ENCODE measurements around the gene MSH3. TPM values are rescaled to one million over a fixed set of nuclear protein-coding genes. Genes with fewer than 3 reads are reported as not detected.

MSH3 gene
- polyA plus RNA-seq, 1 of the 3 experiments (the other 2 are of a cell fraction), result 3.5 TPM

- ChIA-PET CTCF (no interaction called here), POLR2A (no interaction called here)
- Histone ChIP-seq H3K9me3 (no peaks in the 10 kb centered on the region), H3K4me3 (ENCODE audit: low read depth in 2 of 2, low read length in 1 of 2) (no peak overlapping the region), H3K9me2 (no peaks in the 10 kb centered on the region), H3K4me2 (no peak overlapping the region), H3K27me3 (ENCODE audit: insufficient read depth) (no peaks in the 10 kb centered on the region), H4K20me1 (ENCODE audit: insufficient read depth) (no peaks in the 10 kb centered on the region), H3K9ac (no peak overlapping the region), H3K79me2 (ENCODE audit: insufficient read depth) (no peaks in the 10 kb centered on the region), H3K4me1 (ENCODE audit: control insufficient read depth in 1 of 2, insufficient read depth in 2 of 2, low read depth in 1 of 2, low read length in 1 of 2) (no peaks in the 10 kb centered on the region), H3K36me3 (replicated peaks in 1 of 2; ENCODE audit: control insufficient read depth in 1 of 2, insufficient read depth in 2 of 2, low read length in 1 of 2) (peaks cover 37 to 48% of the 10 kb centered on the region in 2 experiments), H2AFZ (ENCODE audit: low read depth) (no peak overlapping the region), H3K27ac (ENCODE audit: low read depth in 2 of 2, low read length in 1 of 2) (no peak overlapping the region), H3F3A (replicated peaks; ENCODE audit: insufficient read depth) (no peaks in the 10 kb centered on the region)
- no peak for TF ChIP-seq CTCF (IDR thresholded peaks at IDR 0.05)
- no peak for TF ChIP-seq USF1 (IDR thresholded peaks at IDR 0.05; ENCODE audit: borderline replicate concordance, low read depth)
- no peak for TF ChIP-seq SIN3A (IDR thresholded peaks at IDR 0.05; ENCODE audit: borderline replicate concordance, low read depth, low read length)
- no peak for TF ChIP-seq MXI1 (IDR thresholded peaks at IDR 0.05; ENCODE audit: low read depth, low read length)
- TF ChIP-seq RXRA (IDR thresholded peaks at IDR 0.05; ENCODE audit: borderline replicate concordance, low read depth), result no peak
- TF ChIP-seq EP300 (IDR thresholded peaks at IDR 0.05; ENCODE audit: borderline replicate concordance in 1 of 2, low read depth in 1 of 2, low read length in 1 of 2), result no peak
- no peak for TF ChIP-seq CHD2 (IDR thresholded peaks at IDR 0.05; ENCODE audit: low read length, partially characterized antibody)
- no peak for TF ChIP-seq MAX (IDR thresholded peaks at IDR 0.05; ENCODE audit: low read depth)
- no peak for TF ChIP-seq GABPA (IDR thresholded peaks at IDR 0.05; ENCODE audit: low read depth)
- no peak for TF ChIP-seq RCOR1 (IDR thresholded peaks at IDR 0.05; ENCODE audit: low read length)
- TF ChIP-seq PBX3 (IDR thresholded peaks at IDR 0.05), result no peak
- TF ChIP-seq FOXM1 (IDR thresholded peaks at IDR 0.05; ENCODE audit: low read depth), result no peak
- no peak for TF ChIP-seq TCF12 (IDR thresholded peaks at IDR 0.05)
- no peak for TF ChIP-seq FOSL2 (IDR thresholded peaks at IDR 0.05; ENCODE audit: borderline replicate concordance, low read depth)
- TF ChIP-seq MEF2A (IDR thresholded peaks at IDR 0.05; ENCODE audit: borderline replicate concordance, low read depth), result no peak
- TF ChIP-seq ELF1 (IDR thresholded peaks at IDR 0.05), result no peak
- TF ChIP-seq GATA2 (CRISPR knock-in tag; IDR thresholded peaks at IDR 0.05), result no peak
- no peak for TF ChIP-seq RAD21 (IDR thresholded peaks at IDR 0.05; ENCODE audit: low read length)
- TF ChIP-seq FOXJ3 (CRISPR knock-in tag; IDR thresholded peaks at IDR 0.05), result no peak
- no peak for TF ChIP-seq IRF3 (IDR thresholded peaks at IDR 0.05; ENCODE audit: low read depth, low read length)
- no peak for DNase-seq
- WGBS (ENCODE audit: low lambda C conversion rate), result 91% methylated on average over 1 of the region's 1 CpG
These were observed 91.0 kb downstream of the MSH3 start for GRCh38 chr5:80745490-80745889.
